Caco-2 (cell line): Measurements from ENCODE around the gene DENND1B. TPM values are rescaled to one million over a fixed set of nuclear protein-coding genes. Genes with fewer than 3 reads are reported as not detected.

Source experiments
- BruUV-seq: library from RNA; stranded (reverse); fragments of 400-500 nt; replicated peaks from 2 replicates; lab custom pipeline; 2021; lab: Mats Ljungman, UMichigan
- CTCF ChIA-PET: fragments of 300-600 bp; sonication (Branson Sonifier 250); formaldehyde crosslinking; loops from one replicate; lab custom pipeline; 2022; ENCODE audit warnings: antibody characterized with exemption; lab: Charles Lee
- POLR2A ChIA-PET: fragments of 300-600 bp; sonication (Branson Sonifier 250); formaldehyde crosslinking; loops from one replicate; lab custom pipeline; 2022; ENCODE audit warnings: antibody characterized with exemption; lab: Charles Lee
- DNase-seq, 2 experiments: peaks; one replicate each; pipeline versions ENCODE4 v3.0.0 to v3.0.0-alpha.2; 2020 to 2022
- H3K27me3 ChIP-seq: replicated peaks from 2 replicates; pipeline ENCODE4 v1.6.0; 2011; ENCODE audit warnings: low read length; ENCODE audit not compliant: control insufficient read depth, insufficient read depth
- H3K36me3 ChIP-seq: 2 replicates; pipeline ENCODE4 v1.5.1; 2011; ENCODE audit warnings: low read length; ENCODE audit not compliant: control insufficient read depth, insufficient read depth
- H3K4me1 ChIP-seq: fragments of 250-450 bp; sonication (Bioruptor Pico); 2 replicates; pipeline ENCODE4 v1.5.1; 2020; ENCODE audit warnings: mild to moderate bottlenecking
- H3K4me3 ChIP-seq: 2 replicates; pipeline ENCODE4 v1.5.1; 2011; ENCODE audit warnings: low read depth, mild to moderate bottlenecking, control low read depth, low read length
- H3K9me3 ChIP-seq: fragments of 250-450 bp; sonication (Bioruptor Pico); 2 replicates; pipeline ENCODE4 v1.5.1; 2020; ENCODE audit warnings: mild to moderate bottlenecking, moderate library complexity
- H3K27ac Mint-ChIP-seq: one replicate; pipeline ENCODE4 v1.8.0; 2022; ENCODE audit warnings: mixed read lengths; ENCODE audit not compliant: unreplicated experiment
- H3K27me3 Mint-ChIP-seq: one replicate; pipeline ENCODE4 v1.8.0; 2022; ENCODE audit warnings: mixed read lengths; ENCODE audit not compliant: insufficient read depth, unreplicated experiment
- H3K36me3 Mint-ChIP-seq: one replicate; pipeline ENCODE4 v1.8.0; 2022; ENCODE audit warnings: mild to moderate bottlenecking, mixed read lengths; ENCODE audit not compliant: insufficient read depth, unreplicated experiment
- H3K4me1 Mint-ChIP-seq: one replicate; pipeline ENCODE4 v1.8.0; 2022; ENCODE audit warnings: low read depth, mixed read lengths; ENCODE audit not compliant: unreplicated experiment
- H3K4me3 Mint-ChIP-seq: one replicate; pipeline ENCODE4 v1.8.0; 2022; ENCODE audit warnings: mild to moderate bottlenecking, moderate library complexity, mixed read lengths; ENCODE audit not compliant: unreplicated experiment
- H3K9me3 Mint-ChIP-seq: one replicate; pipeline ENCODE4 v1.8.0; 2022; ENCODE audit warnings: mixed read lengths; ENCODE audit not compliant: unreplicated experiment
- intact Hi-C: fragments of 100-400 bp; cut with micrococcal nuclease; formaldehyde crosslinking; loops from one replicate; pipeline ENCODE4 v1.10.0; 2022; ENCODE audit not compliant: unreplicated experiment
- total RNA-seq: library from RNA; stranded (reverse); gene quantifications from 2 replicates; pipeline ENCODE4 v1.2.3, GENCODE V29; 2022
- TF ChIP-seq, protein P1 (sequence below), 2 experiments: fragments of 200-600 bp in 1 of 2; IDR thresholded peaks; 1 replicate in 1 of 2; 2 replicates in 1 of 2; pipeline versions ENCODE4 v1.5.1 to v1.8.0; 2011 to 2022; ENCODE audit warnings: antibody characterized with exemption in 1 of 2, control low read depth in 1 of 2, inconsistent platforms in 1 of 2, low read depth in 1 of 2, low read length in 1 of 2, mild to moderate bottlenecking in 1 of 2, moderate library complexity in 1 of 2; ENCODE audit not compliant: insufficient read depth in 1 of 2, severe bottlenecking in 1 of 2, unreplicated experiment in 1 of 2

DENND1B gene
- total RNA-seq, 1 experiment from 2014 or later: 9.6 TPM

DNA sequence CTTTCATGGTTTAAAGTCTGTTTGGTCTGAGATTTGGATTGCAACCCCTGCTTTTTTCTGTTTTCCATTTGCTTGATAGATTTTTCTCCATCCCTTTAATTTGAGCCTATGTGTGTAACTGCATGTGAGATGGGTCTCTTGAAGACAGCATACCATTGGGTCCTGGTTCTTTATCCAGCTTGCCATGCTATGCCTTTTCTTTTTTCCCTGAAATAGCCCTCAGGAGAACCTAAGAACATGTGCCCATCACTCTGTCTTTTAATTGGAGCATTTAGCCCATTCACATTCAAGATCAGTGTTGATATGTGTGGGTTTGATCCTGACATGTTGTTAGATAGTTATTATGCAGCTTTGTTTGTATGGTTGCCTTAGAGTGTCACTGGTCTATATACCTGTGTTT lies 21.7 kb upstream of the DENND1B start:
- intact Hi-C loops: no loop called here
- ChIA-PET POLR2A (no interaction called here), CTCF (no interaction called here)
- Mint-ChIP-seq H3K4me1 (no peaks in the 10 kb centered on the region), H3K36me3 (no peaks in the 10 kb centered on the region), H3K27me3 (peaks cover 9% of the 10 kb centered on the region), H3K9me3 (peaks cover 23% of the 10 kb centered on the region), H3K4me3 (no peak overlapping the region), H3K27ac (no peak overlapping the region)
- no peaks in the 10 kb centered on the region for H3K4me1 ChIP-seq
- no peak for DNase-seq
- H3K4me3 ChIP-seq: no peak overlapping the region
- H3K9me3 ChIP-seq: peaks cover 17% of the 10 kb centered on the region; the same call in 1 of the 2 replicates
- no peaks in the 10 kb centered on the region for H3K36me3 ChIP-seq
- TF ChIP-seq, protein P1, sequence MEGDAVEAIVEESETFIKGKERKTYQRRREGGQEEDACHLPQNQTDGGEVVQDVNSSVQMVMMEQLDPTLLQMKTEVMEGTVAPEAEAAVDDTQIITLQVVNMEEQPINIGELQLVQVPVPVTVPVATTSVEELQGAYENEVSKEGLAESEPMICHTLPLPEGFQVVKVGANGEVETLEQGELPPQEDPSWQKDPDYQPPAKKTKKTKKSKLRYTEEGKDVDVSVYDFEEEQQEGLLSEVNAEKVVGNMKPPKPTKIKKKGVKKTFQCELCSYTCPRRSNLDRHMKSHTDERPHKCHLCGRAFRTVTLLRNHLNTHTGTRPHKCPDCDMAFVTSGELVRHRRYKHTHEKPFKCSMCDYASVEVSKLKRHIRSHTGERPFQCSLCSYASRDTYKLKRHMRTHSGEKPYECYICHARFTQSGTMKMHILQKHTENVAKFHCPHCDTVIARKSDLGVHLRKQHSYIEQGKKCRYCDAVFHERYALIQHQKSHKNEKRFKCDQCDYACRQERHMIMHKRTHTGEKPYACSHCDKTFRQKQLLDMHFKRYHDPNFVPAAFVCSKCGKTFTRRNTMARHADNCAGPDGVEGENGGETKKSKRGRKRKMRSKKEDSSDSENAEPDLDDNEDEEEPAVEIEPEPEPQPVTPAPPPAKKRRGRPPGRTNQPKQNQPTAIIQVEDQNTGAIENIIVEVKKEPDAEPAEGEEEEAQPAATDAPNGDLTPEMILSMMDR (IDR thresholded peaks at IDR 0.05; ENCODE audit: insufficient read depth in 1 of 2, low read depth in 1 of 2, low read length in 1 of 2, severe bottlenecking in 1 of 2, unreplicated experiment in 1 of 2): no peak
- H3K27me3 ChIP-seq: no peaks in the 10 kb centered on the region
- BruUV-seq: no TSS peak

DNA sequence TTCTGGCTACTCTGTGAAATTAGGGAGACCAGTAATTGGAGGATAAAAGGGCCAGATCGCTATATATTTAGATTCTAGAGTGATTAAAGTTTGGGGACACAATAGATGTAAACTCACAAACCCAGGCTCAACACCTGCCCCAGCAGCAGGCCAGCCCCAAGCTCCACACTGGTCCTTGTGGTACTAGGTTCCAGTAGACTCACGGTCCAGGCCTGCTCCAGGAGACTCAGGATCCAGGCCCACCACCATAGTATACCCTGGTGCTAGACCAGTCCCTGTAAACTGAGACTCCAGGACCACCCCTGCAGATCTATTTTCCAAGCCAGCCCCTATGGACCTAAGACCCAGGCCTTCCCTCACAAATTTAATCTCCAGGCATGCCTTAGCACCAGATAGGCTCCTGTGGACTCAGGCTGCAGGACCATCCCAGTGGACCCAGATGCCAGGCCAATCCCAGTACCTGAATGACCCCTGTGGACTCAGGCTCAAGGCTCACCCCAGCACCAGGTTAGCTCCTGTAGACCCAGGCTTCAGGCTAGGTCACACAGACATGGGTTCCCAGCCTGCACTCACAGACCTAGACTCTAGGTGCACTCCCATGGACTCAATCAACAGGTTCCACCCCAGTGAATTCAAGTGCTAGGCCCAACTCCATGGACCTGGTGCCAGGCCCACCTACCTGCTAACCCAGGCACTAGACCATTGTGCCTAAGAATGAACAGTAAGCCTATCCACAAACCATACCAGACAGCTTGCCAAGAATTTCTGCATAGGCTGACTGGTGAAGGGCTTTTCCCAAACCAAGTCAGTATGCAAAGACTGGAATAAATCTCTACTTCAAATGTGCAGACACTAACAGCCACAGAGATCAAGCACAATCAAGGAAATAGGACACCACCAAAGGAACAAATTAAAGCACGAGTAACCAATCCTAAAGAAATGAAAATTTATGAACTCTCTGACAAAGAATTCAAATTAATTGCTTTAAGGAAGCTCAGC lies 13.8 kb upstream of the DENND1B start:
- Histone ChIP-seq H3K27me3 (no peaks in the 10 kb centered on the region), H3K4me1 (no peaks in the 10 kb centered on the region), H3K4me3 (no peak overlapping the region), H3K36me3 (no peaks in the 10 kb centered on the region), H3K9me3 (no peaks in the 10 kb centered on the region)
- DNase-seq: no peak
- no peak overlapping the region for H3K27ac Mint-ChIP-seq
- H3K36me3 Mint-ChIP-seq: no peaks in the 10 kb centered on the region
- TF ChIP-seq, protein P1 (IDR thresholded peaks at IDR 0.05; ENCODE audit: insufficient read depth in 1 of 2, low read depth in 1 of 2, low read length in 1 of 2, severe bottlenecking in 1 of 2, unreplicated experiment in 1 of 2): no peak
- BruUV-seq: no TSS peak
- no peak overlapping the region for H3K4me3 Mint-ChIP-seq
- no peaks in the 10 kb centered on the region for H3K9me3 Mint-ChIP-seq
- no peaks in the 10 kb centered on the region for H3K27me3 Mint-ChIP-seq
- ChIA-PET CTCF (interaction anchor here (0.7 kb wide), 1 partner anchor 113 kb away, joined by 6 read pairs; the partner anchor contains the start of gene C1orf53), POLR2A (no interaction called here)
- H3K4me1 Mint-ChIP-seq: no peaks in the 10 kb centered on the region
- intact Hi-C loops: no loop called here

DNA sequence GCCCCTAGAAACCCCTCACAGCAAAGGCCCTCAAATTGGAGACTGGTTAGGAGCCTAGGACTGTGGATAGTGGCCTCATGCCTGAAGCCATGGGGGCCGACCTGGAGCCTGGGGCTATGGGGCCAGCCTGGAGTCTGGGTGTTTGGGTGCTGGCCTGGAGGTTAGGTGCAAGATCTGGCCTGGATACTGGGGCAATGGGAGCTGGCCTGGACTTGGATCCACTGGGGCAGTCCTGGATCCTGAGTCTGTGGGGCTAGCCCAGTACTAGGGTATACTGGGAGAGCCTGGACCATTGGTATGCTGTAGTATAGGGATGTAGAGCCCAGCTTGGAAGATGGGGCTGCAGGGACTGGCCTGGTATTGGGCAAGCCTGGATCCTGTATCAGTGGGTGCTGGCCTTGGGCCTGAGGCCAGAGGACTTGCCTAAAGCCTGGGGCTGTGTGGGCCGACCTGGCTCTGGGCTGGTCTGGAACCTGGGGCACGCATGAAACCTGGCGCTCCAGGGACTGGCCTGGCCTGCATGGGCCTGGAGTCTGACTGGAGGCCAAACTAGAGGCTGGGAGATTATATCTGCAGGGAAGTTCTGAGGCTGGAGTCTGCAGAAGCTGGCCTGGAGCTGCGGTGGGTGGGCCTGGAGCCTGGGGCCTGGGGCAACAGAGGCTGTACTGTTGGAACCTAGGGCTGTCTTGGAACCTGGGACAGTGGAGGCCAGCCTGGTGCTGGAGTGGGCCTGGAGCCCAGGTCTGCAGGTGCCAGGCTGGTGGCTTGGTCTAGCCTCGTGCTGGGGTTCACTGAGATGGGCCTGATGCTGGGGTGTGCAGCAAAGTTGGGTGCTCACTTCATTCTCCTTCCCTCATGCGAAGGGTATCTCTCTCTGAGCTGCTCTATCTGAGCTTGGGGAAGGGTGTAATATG lies 12.6 kb upstream of the DENND1B start:
- DNase-seq: no peak
- ChIA-PET CTCF (no interaction called here), POLR2A (no interaction called here)
- Histone ChIP-seq H3K9me3 (no peaks in the 10 kb centered on the region), H3K4me3 (no peak overlapping the region), H3K27me3 (no peaks in the 10 kb centered on the region), H3K4me1 (no peaks in the 10 kb centered on the region), H3K36me3 (no peaks in the 10 kb centered on the region)
- Mint-ChIP-seq H3K27me3 (no peaks in the 10 kb centered on the region), H3K4me1 (no peaks in the 10 kb centered on the region), H3K4me3 (no peak overlapping the region), H3K27ac (no peak overlapping the region), H3K9me3 (no peaks in the 10 kb centered on the region), H3K36me3 (no peaks in the 10 kb centered on the region)
- TF ChIP-seq, protein P1 (IDR thresholded peaks at IDR 0.05; ENCODE audit: insufficient read depth in 1 of 2, low read depth in 1 of 2, low read length in 1 of 2, severe bottlenecking in 1 of 2, unreplicated experiment in 1 of 2): no peak
- no TSS peak for BruUV-seq
- intact Hi-C loops: no loop called here
